Tongue (tissue), 2 donors: ENCODE data around the gene SLC13A4. TPM values are rescaled to one million over a fixed set of nuclear protein-coding genes. Genes with fewer than 3 reads are reported as not detected.
"Not testable (repeated sequence)": the region's sequence is repeated elsewhere in the genome, so short reads cannot be mapped to it uniquely, and the experiment has no call there.

ENCODE experiments used
- DNase-seq: peaks from one replicate; pipeline ENCODE4 v3.0.0-alpha.2; 2015
- total RNA-seq: library from RNA; depleted of rRNA; stranded (reverse); fragments of >200 nt; gene quantifications from one replicate; pipeline ENCODE4 v1.2.3, GENCODE V29; 2014

Gene SLC13A4
- total RNA-seq, 1 donor from 2014 or later = not detected

GRCh38 chr7:135718219-135718618 is 9.8 kb downstream of the SLC13A4 start:
- no peak for DNase-seq

DNA sequence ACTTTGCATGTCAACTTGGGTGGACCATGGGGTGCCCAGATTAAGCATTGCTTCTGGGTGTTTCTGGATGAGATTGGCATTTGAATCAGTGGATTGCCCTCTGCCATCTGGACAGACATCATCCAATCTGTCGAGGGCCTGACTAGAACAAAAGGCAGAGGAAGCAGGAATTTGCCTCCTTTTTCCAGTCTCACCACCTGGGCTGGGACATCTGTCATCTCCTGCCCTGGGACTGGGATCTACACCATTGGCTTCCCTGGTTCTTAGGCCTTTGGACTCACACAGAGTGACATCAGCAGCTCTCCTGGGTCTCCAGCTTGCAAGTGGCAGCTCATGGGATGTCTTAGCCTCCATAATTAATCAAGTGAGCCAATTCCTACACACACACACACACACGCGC is 10.3 kb downstream of the SLC13A4 start:
- no peak for DNase-seq

GRCh38 chr7:135716677-135717238 is 11.2 kb downstream of the SLC13A4 start:
- peak; percentile 81 for DNase-seq

DNA sequence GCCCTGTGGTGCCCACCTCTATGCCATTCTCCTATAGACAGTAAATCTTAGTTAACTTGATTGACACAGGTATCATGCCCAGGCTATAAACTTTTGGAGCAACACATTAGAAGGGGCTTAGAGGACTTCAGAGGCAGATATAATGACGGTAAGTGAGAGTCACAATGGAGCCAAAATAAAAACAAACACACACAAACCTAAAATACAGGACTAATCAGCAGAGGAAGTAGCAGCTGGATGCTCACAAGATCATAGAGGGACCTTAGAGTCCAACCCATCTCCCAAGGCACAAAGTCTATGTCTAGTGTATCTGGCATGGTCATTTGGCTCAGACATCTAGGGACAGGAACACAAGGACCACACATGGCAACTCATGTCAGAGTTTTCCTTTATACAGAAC is 12.3 kb downstream of the SLC13A4 start:
- DNase-seq = no peak

DNA sequence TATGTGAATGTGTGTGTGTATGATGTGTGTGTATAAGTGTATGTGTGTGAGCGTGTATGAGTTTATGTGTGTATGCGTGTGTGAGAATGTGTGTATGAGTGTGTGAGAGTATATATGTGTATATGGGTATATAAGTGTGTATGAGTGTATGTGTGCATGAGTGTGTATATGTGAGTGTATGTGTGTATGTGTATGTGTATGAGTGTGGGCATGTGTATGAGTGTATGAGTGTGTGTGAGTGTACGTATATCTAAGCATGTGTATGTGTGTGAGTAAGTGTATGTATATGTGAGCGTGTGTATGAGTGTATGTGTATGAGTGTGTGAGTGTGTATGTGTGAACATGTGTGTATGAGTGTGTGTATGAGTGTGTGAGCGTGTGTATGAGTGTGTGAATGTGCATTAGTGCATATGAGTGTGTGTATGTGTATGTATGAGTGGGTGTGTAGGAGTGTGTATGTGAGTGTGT is 12.9 kb downstream of the SLC13A4 start:
- no peak for DNase-seq

- no peak for DNase-seq
Measured at GRCh38 chr7:135714534-135715009, 13.4 kb downstream of the SLC13A4 start.

- no peak for DNase-seq
Measured at GRCh38 chr7:135713836-135714470, 14.0 kb downstream of the SLC13A4 start.

DNA sequence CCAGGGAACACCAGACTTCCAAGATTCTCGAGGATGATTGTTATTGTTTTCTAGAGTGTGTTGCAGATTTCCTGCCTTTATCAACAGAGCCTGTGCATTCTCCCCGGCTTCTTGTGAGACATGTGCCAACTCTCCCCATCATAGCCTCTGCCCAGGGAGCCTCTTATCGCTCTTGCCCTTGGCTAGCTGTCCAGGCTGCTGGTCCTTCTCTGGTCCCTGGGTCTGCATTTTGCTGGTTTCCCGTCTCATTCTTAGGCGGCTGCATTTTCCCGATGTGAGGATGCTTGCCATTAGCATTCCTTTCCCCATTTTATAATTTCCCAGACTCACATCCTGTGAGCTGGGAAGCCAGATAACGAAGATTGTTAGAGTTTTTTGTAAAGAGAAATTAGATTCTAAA is 15.2 kb downstream of the SLC13A4 start:
- no peak for DNase-seq

- DNase-seq = no peak
Measured at GRCh38 chr7:135712182-135712782, 15.7 kb downstream of the SLC13A4 start.

- DNase-seq = no peak
Measured at GRCh38 chr7:135711139-135711469, 16.9 kb downstream of the SLC13A4 start.

- no peak for DNase-seq
Measured at GRCh38 chr7:135710417-135711138, 17.4 kb downstream of the SLC13A4 start.

DNA sequence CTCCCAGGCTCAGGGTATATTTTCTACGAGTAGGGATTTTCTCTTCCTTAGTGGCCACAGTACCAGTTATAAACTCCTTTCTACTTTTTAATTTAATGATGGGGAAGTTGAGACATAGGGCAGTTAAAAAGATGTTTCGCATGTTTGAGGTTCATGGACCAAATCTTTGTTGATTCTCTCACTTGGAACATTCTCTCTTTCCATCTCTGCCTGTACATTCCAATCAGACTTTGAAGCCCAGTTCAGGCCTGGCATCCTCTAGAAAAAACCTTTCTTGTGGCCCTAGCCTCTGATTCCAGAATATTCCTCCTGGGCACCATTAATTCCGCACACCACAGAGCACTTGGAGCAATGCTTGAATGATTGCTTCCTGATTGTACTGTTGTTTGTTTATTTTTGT is 18.5 kb downstream of the SLC13A4 start:
- DNase-seq = no peak

DNA sequence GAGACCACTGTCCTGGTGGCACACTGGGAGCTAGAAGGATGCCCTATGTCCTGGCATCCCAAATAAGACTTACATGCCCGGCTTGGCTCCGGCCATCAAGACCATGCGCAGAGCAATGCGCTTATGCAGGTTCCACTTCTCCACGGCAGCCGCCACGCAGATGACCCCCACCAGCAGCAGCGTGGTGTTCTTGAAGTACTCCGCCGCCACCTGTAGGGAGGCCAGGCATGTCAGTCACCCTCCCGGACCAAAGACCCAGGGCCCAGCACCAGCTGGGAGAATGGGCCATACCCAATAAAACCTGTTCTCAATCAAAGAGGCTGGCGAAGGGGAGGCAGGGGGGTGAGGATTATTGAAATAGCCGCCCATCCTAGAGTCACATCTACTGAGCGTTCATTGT is 19.9 kb downstream of the SLC13A4 start:
- no peak for DNase-seq

GRCh38 chr7:135707570-135707966 is 20.4 kb downstream of the SLC13A4 start:
- DNase-seq = no peak

DNA sequence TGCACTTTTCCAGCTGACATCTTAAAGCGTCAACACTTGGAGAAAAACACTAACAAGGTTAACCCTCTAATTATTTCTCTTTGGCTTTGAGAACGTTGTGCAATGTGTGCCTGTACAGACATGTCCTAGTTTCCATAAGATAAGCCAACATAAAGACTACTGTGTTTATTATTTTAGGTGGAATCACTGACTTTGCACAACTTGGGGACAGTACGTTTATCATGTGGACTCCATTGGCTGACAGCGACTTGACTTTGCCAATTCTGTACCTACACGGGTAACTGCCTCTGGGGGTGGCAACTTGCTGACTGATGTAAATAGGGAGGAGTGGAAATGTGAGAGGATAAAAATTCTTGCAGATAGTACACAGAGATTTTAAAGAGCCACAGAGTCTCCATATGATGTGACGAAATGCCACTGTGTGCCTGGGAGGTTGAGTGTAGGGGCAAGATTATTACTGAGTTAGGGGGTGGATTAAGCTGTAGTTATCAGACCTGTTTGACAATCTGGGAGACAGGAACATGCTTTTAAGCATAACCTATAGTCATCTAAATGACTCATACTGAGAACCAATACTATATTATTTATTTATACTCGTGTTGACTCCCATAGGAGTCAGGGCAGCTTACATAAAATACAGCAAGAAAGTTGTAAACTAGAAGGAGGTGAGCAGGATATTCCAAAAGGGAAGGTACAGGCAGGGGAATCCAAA is 21.0 kb downstream of the SLC13A4 start:
- no peak for DNase-seq

- DNase-seq = no peak
Measured at GRCh38 chr7:135706038-135706742, 21.8 kb downstream of the SLC13A4 start.

DNA sequence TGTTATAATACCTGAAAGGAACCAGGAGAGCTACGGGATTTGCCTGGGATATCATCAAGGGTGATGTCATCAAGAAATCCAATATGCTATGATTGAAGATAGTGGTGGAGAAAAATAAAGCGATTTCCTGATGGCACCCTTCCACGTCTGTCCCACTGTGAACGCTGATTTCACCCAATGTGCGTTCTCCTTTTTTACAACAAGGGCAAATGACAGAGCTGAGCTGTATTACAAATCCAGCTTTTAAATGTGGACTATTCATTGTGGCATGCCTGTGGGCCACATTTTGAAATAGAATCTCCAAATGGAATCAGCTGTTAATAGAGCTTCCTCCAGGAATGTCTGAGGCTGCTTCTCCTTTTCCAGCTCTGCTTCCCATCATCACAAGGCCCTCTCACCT is 23.3 kb downstream of the SLC13A4 start:
- DNase-seq = no peak

DNA sequence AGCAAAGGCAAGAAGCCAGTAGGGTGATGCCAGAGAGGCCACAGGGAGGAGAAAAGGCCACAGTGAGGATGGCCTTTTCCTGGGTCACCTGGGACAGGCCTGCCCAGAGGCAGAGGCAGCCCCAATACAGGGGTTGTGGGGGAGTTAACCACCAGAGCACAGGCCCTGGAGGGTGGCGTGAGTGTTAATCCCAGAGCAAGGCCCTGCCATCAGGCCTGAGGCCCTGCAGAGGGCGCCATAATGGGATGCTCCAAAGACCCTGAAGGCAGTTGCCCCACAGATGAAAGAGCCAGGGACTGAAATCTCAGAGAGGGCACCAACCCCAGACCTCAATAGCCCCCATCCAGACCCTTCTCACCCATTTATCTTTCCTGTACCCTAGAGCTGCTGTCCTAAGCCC is 23.9 kb downstream of the SLC13A4 start:
- no peak for DNase-seq

GRCh38 chr7:135697276-135698049 is 30.5 kb downstream of the SLC13A4 start:
- no peak for DNase-seq

GRCh38 chr7:135693558-135693957 is 34.4 kb downstream of the SLC13A4 start:
- no peak for DNase-seq

- DNase-seq = not testable (repeated sequence)
Measured at GRCh38 chr7:135692606-135693005, 35.4 kb downstream of the SLC13A4 start.
